D721Med (cell line): ENCODE measurements around the gene SP140L.

Experiments
- DNase-seq: peaks from one replicate; pipeline ENCODE4 v3.0.0; 2011; ENCODE audit warnings: low spot score; ENCODE audit not compliant: insufficient read length
- FAIRE-seq: peaks from 2 replicates; lab custom pipeline; 2011; peaks lifted over from hg19 to GRCh38; lab: Jason Lieb, UNC
- CTCF ChIP-seq: IDR thresholded peaks from 2 replicates; pipeline ENCODE4 v1.5.1; 2012; ENCODE audit warnings: mild to moderate bottlenecking, control low read depth; ENCODE audit not compliant: insufficient read depth; ENCODE audit errors: missing control alignments

Gene SP140L

GRCh38 chr2:230449901-230450467 is 123.0 kb downstream of the SP140L start:
- FAIRE-seq (no peak), DNase-seq (no peak)
- no peak for TF ChIP-seq CTCF

- FAIRE-seq (no peak), DNase-seq (no peak)
Observed at GRCh38 chr2:230453006-230453405, 126.0 kb downstream of the SP140L start.

More at GRCh38 chr2:230453006-230453405, 126.0 kb downstream of the SP140L start:
- no peak for TF ChIP-seq CTCF
